Measurements from ENCODE around the gene SOX11. TPM values are rescaled to one million over a fixed set of nuclear protein-coding genes. Genes with fewer than 3 reads are reported as not detected.
A peak's percentile ranks its signal among the peaks of the same experiment; 100 is the strongest.
"Not testable (repeated sequence)": the region's sequence is repeated elsewhere in the genome, so short reads cannot be mapped to it uniquely, and the experiment has no call there.

The SOX11 gene
- total and polyA plus RNA-seq, 2 experiments from 2014 or later, result 9.3 to 40.7 TPM

DNA sequence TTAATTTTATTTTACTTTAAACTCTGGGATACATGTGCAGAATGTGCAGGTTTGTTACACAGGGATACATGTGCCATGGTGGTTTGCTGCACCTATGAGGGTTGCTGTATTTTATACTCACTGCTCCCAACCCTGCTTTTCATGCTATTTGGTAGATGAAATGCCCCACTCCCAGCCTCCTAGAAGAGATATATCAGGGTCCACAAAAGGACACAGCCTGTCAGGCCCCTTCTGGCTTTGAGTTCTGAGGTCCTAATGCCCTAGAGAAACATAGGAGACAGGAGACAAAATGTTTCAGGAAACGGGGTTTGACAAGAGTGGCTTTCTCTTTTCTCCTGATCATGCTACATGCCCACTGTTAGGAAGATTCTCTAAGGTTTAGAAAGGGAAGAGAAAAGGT is 27.1 kb upstream of the SOX11 start:
- Histone ChIP-seq H3K27me3 (no peaks in the 10 kb centered on the region), H3K9me3 (ENCODE audit: low read depth) (no peaks in the 10 kb centered on the region)

DNA sequence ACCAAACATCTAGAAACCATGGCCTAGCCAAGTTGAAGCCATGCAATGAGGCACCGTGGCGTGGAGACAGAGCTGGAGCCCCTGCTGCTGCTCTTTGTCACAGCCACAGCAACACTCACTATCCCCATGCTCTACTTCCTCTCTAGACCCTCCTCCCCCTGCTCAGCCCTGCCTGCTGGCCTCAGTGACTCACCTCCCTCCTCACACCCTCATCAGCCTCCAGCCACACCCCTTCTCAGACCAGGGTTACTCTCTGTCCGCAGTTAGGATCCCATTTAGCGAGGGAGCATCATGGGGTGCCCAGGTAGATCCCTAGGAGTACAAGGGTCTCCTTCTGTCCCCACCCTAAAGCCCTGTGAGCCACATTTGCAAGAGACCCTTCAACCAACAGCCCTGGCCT is 25.4 kb upstream of the SOX11 start:
- Histone ChIP-seq H3K4me3 (no peak overlapping the region), H3K9me3 (ENCODE audit: low read depth) (no peaks in the 10 kb centered on the region), H3K4me1 (ENCODE audit: low read depth) (no peaks in the 10 kb centered on the region), H3K27ac (no peak overlapping the region), H3K36me3 (no peaks in the 10 kb centered on the region), H3K27me3 (peaks cover 11% of the 10 kb centered on the region)
- no peak for DNase-seq (ENCODE audit: low read depth in 1 of 2, low spot score in 1 of 2)
- TF ChIP-seq, protein P1, sequence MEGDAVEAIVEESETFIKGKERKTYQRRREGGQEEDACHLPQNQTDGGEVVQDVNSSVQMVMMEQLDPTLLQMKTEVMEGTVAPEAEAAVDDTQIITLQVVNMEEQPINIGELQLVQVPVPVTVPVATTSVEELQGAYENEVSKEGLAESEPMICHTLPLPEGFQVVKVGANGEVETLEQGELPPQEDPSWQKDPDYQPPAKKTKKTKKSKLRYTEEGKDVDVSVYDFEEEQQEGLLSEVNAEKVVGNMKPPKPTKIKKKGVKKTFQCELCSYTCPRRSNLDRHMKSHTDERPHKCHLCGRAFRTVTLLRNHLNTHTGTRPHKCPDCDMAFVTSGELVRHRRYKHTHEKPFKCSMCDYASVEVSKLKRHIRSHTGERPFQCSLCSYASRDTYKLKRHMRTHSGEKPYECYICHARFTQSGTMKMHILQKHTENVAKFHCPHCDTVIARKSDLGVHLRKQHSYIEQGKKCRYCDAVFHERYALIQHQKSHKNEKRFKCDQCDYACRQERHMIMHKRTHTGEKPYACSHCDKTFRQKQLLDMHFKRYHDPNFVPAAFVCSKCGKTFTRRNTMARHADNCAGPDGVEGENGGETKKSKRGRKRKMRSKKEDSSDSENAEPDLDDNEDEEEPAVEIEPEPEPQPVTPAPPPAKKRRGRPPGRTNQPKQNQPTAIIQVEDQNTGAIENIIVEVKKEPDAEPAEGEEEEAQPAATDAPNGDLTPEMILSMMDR (IDR thresholded peaks at IDR 0.05; ENCODE audit: low read depth, low read length), result no peak

More for the DNA sequence above, 27.1 kb upstream of the SOX11 start:
- Histone ChIP-seq H3K27ac (no peak overlapping the region), H3K4me1 (ENCODE audit: low read depth) (no peaks in the 10 kb centered on the region), H3K4me3 (no peak overlapping the region), H3K36me3 (no peaks in the 10 kb centered on the region)
- DNase-seq (ENCODE audit: low read depth in 1 of 2, low spot score in 1 of 2), result no peak
- TF ChIP-seq, protein P1 (IDR thresholded peaks at IDR 0.05; ENCODE audit: low read depth, low read length), result no peak

DNA sequence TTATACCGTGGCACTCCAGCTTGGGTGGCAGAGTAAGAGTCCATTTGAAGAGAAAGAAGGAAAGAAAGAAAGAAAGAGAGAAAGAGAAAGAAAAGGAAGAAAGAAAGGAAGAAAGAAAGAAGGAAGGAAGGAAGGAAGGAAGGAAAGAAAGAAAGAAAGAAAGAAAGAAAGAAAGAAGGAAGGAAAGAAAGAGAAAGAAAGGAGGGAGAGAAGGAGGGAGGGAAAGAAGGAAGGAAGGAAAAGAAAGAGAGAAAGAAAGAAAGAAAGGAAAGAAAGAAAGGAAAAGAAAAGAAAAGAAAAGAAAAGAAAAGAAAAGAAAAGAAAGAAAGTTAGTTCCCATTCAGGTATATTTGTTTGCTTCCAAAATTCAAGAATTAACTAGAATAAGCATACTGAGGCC is 24.5 kb upstream of the SOX11 start:
- H3K9me3 ChIP-seq (ENCODE audit: low read depth); H3K27ac ChIP-seq; H3K4me3 ChIP-seq; H3K4me1 ChIP-seq (ENCODE audit: low read depth); H3K36me3 ChIP-seq; DNase-seq (ENCODE audit: low read depth in 1 of 2, low spot score in 1 of 2): not testable (repeated sequence)
- H3K27me3 ChIP-seq, result peaks cover 20% of the 10 kb centered on the region

DNA sequence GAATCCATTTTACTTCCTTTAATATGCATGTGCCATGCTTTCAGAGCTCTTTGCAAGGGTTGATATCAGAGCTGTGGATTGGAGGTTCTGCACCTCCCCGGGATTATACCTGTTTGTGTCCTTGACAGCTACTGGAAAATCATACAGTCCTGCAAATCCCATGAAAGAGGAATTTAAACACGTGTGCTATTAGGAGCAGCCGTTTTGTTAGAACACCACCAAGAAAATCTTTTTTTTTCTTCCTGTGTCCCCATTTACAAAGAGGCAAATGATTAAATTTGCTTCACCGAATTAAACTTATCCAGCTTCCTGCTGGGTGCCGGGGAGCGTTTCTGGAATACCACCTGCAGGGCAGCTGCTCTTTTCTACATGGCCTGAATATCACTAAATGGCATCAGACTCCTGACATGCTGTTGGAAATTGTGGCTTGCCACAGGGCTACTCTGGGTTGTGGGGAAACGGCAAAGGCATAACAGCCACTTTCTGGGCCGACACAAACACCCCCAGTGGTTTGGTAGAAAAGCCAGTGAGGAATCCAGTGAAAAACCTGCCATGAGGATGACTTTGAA is 23.4 kb upstream of the SOX11 start:
- Histone ChIP-seq H3K27ac (no peak overlapping the region), H3K4me3 (no peak overlapping the region), H3K4me1 (ENCODE audit: low read depth) (no peaks in the 10 kb centered on the region), H3K27me3 (peaks cover 31% of the 10 kb centered on the region), H3K9me3 (ENCODE audit: low read depth) (no peaks in the 10 kb centered on the region), H3K36me3 (no peaks in the 10 kb centered on the region)
- DNase-seq (ENCODE audit: low read depth in 1 of 2, low spot score in 1 of 2), result no peak
- TF ChIP-seq, protein P1 (IDR thresholded peaks at IDR 0.05; ENCODE audit: low read depth, low read length), result no peak

DNA sequence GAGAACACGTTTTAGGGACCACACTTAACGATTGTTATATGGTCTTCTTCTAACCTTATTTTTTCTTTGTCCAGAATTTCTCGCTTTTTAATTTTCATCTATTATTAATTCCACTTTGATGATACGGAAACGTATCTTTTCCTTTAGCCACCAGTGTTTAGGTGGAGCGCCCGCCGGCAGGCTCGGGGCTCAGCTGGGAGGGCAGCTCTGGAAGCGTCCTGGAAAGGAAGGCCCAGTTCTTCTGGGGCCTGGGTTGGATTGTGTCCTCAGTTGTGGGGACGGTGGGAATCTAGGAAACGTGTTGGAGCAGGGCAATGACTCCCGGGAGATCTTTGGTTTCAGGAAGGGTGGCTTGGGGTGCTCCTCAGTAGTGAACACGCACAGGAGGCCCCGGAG is 19.4 kb upstream of the SOX11 start:
- no peak overlapping the region for H3K27ac ChIP-seq
- peaks cover 55% of the 10 kb centered on the region for H3K27me3 ChIP-seq
- no peaks in the 10 kb centered on the region for H3K9me3 ChIP-seq (ENCODE audit: low read depth)
- TF ChIP-seq, protein P1 (IDR thresholded peaks at IDR 0.05; ENCODE audit: low read depth, low read length), result no peak
- H3K4me1 ChIP-seq (ENCODE audit: low read depth), result no peaks in the 10 kb centered on the region
- no peak overlapping the region for H3K4me3 ChIP-seq
- no peaks in the 10 kb centered on the region for H3K36me3 ChIP-seq
- DNase-seq (ENCODE audit: low read depth in 1 of 2, low spot score in 1 of 2), result no peak

DNA sequence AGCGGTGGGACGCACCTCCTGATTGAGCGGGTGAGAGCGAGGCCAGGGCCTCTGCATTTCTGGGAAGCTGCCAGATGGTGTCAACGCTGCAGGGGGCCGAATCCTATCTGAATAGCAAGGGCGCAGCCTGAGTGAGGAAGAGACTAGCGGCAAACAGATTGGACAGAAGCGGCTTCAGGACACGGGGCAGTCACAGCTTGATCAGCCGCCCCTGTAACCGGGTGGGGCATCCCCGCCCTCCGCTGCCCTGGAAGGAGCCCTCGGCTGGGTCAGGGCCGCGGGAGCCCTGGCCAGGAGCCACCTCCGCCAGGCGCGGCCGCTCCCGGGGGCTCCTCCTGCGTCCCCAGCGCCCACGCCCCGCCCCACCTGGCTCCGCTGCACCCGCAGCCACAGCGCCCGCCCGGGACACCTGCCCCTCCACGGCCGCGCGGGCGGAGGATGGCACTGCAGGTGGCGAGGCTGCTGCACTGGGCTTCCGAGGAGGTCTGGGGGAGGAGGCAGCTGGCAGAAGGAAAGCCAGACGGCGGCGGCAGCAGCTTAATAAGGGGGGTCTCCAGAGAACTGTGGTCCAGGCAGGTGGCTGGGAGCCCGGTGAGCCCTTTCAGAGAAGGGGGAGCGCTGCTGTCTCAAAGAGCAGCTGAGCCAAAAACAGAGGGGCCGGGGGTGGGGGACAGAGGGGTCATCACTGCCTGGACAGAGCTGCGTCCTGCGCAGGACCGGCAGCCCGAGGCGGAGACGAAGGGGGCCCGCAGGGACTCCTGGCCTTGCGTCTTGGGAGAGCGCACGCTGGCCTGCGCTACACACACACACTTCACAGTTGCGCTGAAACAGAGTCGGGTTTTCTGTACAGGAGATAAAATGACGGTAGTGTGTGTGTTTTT is 18.8 kb upstream of the SOX11 start:
- H3K9me3 ChIP-seq (ENCODE audit: low read depth), result no peaks in the 10 kb centered on the region
- TF ChIP-seq, protein P1 (IDR thresholded peaks at IDR 0.05; ENCODE audit: low read depth, low read length), result no peak
- H3K36me3 ChIP-seq, result no peaks in the 10 kb centered on the region
- H3K27ac ChIP-seq, result no peak overlapping the region
- H3K4me1 ChIP-seq (ENCODE audit: low read depth), result no peaks in the 10 kb centered on the region
- H3K4me3 ChIP-seq, result peak overlapping the region; percentile 41
- peak in 1 of 2 donors; percentile 47 for DNase-seq (ENCODE audit: low read depth in 1 of 2, low spot score in 1 of 2)
- H3K27me3 ChIP-seq, result peaks cover 55% of the 10 kb centered on the region

Data from cardiac muscle cell (in vitro differentiated cells and primary cell).